22Rv1 (cell line): ENCODE measurements around the gene CDK14.

Experiments
- H3K27ac ChIP-seq: fragments of 450-650 bp; 2 replicates; pipeline ENCODE4 v1.5.1; 2017
- CTCF ChIP-seq: fragments of 450-650 bp; IDR thresholded peaks from 2 replicates; pipeline ENCODE4 v1.5.1; 2017; ENCODE audit warnings: mild to moderate bottlenecking
- ZFX ChIP-seq: fragments of 450-650 bp; IDR thresholded peaks from 2 replicates; pipeline ENCODE4 v1.6.1; 2017; ENCODE audit warnings: antibody characterized with exemption, borderline replicate concordance

CDK14 gene

GRCh38 chr7:90739716-90740115 lies 143.6 kb downstream of the CDK14 start:
- TF ChIP-seq CTCF = no peak
- TF ChIP-seq ZFX = no peak
- H3K27ac ChIP-seq = no peak overlapping the region

GRCh38 chr7:90740386-90740785 lies 144.3 kb downstream of the CDK14 start:
- no peak overlapping the region for H3K27ac ChIP-seq
- TF ChIP-seq CTCF = no peak
- no peak for TF ChIP-seq ZFX

GRCh38 chr7:90743626-90744025 lies 147.5 kb downstream of the CDK14 start:
- H3K27ac ChIP-seq = no peak overlapping the region
- no peak for TF ChIP-seq ZFX
- TF ChIP-seq CTCF = no peak

- no peak for TF ChIP-seq ZFX
- no peak overlapping the region for H3K27ac ChIP-seq
These were observed 151.4 kb downstream of the CDK14 start for GRCh38 chr7:90747516-90747915.

GRCh38 chr7:90749262-90749661 lies 153.1 kb downstream of the CDK14 start:
- no peak for TF ChIP-seq ZFX
- no peak for TF ChIP-seq CTCF
- no peak overlapping the region for H3K27ac ChIP-seq

GRCh38 chr7:90749774-90750173 lies 153.7 kb downstream of the CDK14 start:
- TF ChIP-seq ZFX (no peak), CTCF (peak; percentile 53)

GRCh38 chr7:90751595-90751994 lies 155.5 kb downstream of the CDK14 start:
- no peak for TF ChIP-seq CTCF
- no peak for TF ChIP-seq ZFX
- no peak overlapping the region for H3K27ac ChIP-seq

More at GRCh38 chr7:90749774-90750173, 153.7 kb downstream of the CDK14 start:
- no peak overlapping the region for H3K27ac ChIP-seq

GRCh38 chr7:90752051-90752450 lies 155.9 kb downstream of the CDK14 start:
- H3K27ac ChIP-seq = no peak overlapping the region

More at GRCh38 chr7:90752051-90752450, 155.9 kb downstream of the CDK14 start:
- TF ChIP-seq ZFX = no peak
- no peak for TF ChIP-seq CTCF
